Measurements from ENCODE around the gene INO80D. TPM values are rescaled to one million over a fixed set of nuclear protein-coding genes. Genes with fewer than 3 reads are reported as not detected.

Gene INO80D
- total and polyA plus RNA-seq, 2 of the 8 experiments (the other 6 are each of a cell fraction or from before 2014, with no cell fraction given) = 6.2 to 37.4 TPM

DNA sequence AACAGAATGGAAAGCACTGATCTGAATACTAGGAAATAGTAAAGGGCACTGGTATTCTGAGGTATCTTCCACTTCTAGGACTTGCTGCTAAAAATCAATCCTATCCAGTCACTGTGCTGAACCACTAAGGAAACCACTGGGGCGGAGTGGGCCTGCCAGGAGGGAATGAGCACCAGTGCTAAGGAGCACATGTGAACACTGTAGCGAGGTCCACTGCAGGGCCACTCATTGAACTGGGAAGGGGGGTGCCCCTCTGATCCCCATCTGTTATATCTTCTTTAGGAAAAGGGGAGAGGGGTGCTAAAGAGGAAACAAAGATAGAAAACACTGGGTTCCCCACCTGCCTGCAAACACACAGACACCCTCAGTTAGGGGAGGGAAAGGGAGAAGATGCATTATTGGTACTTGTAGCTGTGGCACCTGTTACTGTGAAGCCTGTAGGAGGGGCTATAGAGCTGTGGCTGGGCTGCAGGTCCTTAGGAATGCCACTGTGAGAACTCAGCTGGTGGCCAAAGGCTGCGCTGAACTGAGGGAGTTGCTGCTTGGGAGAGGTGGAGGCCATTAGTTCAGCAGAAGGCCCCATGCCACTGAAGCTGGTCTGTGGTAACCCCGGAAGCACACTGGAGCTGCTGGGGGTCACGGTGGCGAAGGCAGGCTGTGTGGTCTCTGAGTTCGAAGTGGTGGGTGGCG lies 81.8 kb downstream of the INO80D start:
- no peaks in the 10 kb centered on the region for H3K9me3 ChIP-seq (ENCODE audit: insufficient read depth in 2 of 2, low read depth in 1 of 2, low read length in 1 of 2)
- no peak overlapping the region for H2BK120ac ChIP-seq (replicated peaks; ENCODE audit: low read depth, low read length)
- ChIA-PET CTCF (ENCODE audit: partially characterized antibody) (interaction anchor here (0.5 to 2.4 kb wide), 24 partner anchors 9 to 1380 kb away, joined by 3 to 11 read pairs (median 4); partner anchors contain the start of gene INO80D), POLR2A (ENCODE audit: partially characterized antibody) (interaction anchor here (0.9 to 1.2 kb wide), 2 partner anchors 12 to 19 kb away, joined by 3 to 4 read pairs; no protein-coding TSS in a partner anchor)
- no peak overlapping the region for H3K4ac ChIP-seq (replicated peaks; ENCODE audit: insufficient read length, low read depth, low read length)
- 0 out of 4 replicates have a peak, but pooled peaks cover 0 to 2% of the 10 kb centered on the region in 2 experiments for H3K79me2 ChIP-seq (ENCODE audit: control insufficient read depth in 1 of 2, insufficient read depth in 2 of 2, low read length in 2 of 2)
- H4K20me1 ChIP-seq (replicated peaks in 1 of 2; ENCODE audit: control insufficient read depth in 1 of 2, insufficient read depth in 2 of 2, low read length in 2 of 2) = peaks cover 1 to 5% of the 10 kb centered on the region in 2 experiments
- no peak overlapping the region for H2BK12ac ChIP-seq (ENCODE audit: low read depth, low read length)
- no peak overlapping the region for H2AK5ac ChIP-seq (ENCODE audit: low read depth, low read length)
- H4K8ac ChIP-seq (ENCODE audit: extremely low read depth, insufficient read depth, low read length) = no peak overlapping the region; the same call in 1 of the 2 replicates
- no peak overlapping the region for H3K56ac ChIP-seq (replicated peaks; ENCODE audit: insufficient read length, low read depth, low read length)
- H3K23me2 ChIP-seq (ENCODE audit: low read depth, low read length) = no peaks in the 10 kb centered on the region
- peak overlapping the region; percentile 50; the same call in 1 of the 2 replicates for H2BK5ac ChIP-seq (ENCODE audit: low read depth, low read length)
- no peak overlapping the region for H3K23ac ChIP-seq (ENCODE audit: insufficient read length)
- H3K14ac ChIP-seq (ENCODE audit: insufficient read length) = no peak overlapping the region
- H2BK15ac ChIP-seq (ENCODE audit: low read length) = no peak overlapping the region
- H3K9ac ChIP-seq (replicated peaks in 1 of 4; ENCODE audit: extremely low read depth in 1 of 4, low read depth in 3 of 4, low read length in 3 of 4) = no peak overlapping the region
- H3K18ac ChIP-seq (ENCODE audit: extremely low read depth, low read length) = no peak overlapping the region
- FAIRE-seq (peak; percentile 69), DNase-seq (ENCODE audit: low read depth in 1 of 2, low spot score in 2 of 2) (peak; percentile 39 to 69)
- H4K91ac ChIP-seq (replicated peaks; ENCODE audit: insufficient read length, low read length) = no peak overlapping the region
- no peaks in the 10 kb centered on the region for H3K79me1 ChIP-seq (ENCODE audit: low read depth, low read length)
- H3K4me3 ChIP-seq (ENCODE audit: extremely low read depth in 1 of 4, insufficient read depth in 2 of 4, low read depth in 3 of 4, low read length in 4 of 4) = no peak overlapping the region
- no peaks in the 10 kb centered on the region for H3K27me3 ChIP-seq (replicated peaks in 1 of 4; ENCODE audit: control insufficient read depth in 3 of 4, extremely low read depth in 1 of 4, insufficient read depth in 3 of 4, low read length in 3 of 4)
- 96% methylated on average over 8 of the region's 8 CpGs; no CpG with 5 or more reads in 1 of the 2 experiments for WGBS, 2 experiments (ENCODE audit: extremely low coverage in 1 of 2, insufficient coverage in 1 of 2, insufficient read length in 1 of 2, insufficient replicate concordance in 2 of 2, low coverage in 1 of 2, low lambda C conversion rate in 2 of 2, missing lambda C conversion rate in 1 of 2)
- no peaks in the 10 kb centered on the region for H3K4me1 ChIP-seq (replicated peaks in 1 of 4; ENCODE audit: control insufficient read depth in 3 of 4, insufficient read depth in 4 of 4, low read length in 3 of 4)
- H3K4me2 ChIP-seq (ENCODE audit: insufficient read depth in 1 of 2, low read depth in 2 of 2, low read length in 2 of 2) = no peak overlapping the region
- H4K5ac ChIP-seq (ENCODE audit: insufficient read length, low read depth, low read length) = no peak overlapping the region
- H2AFZ ChIP-seq (ENCODE audit: low read length) = no peak overlapping the region
- H2BK20ac ChIP-seq (ENCODE audit: low read length) = no peak overlapping the region
- no peak overlapping the region for H3K27ac ChIP-seq (ENCODE audit: low read depth, low read length)
- peaks cover 12 to 48% (median 29%) of the 10 kb centered on the region in 4 experiments for H3K36me3 ChIP-seq (ENCODE audit: control insufficient read depth in 2 of 4, insufficient read depth in 4 of 4, low read length in 3 of 4)
- TF ChIP-seq, protein P1, sequence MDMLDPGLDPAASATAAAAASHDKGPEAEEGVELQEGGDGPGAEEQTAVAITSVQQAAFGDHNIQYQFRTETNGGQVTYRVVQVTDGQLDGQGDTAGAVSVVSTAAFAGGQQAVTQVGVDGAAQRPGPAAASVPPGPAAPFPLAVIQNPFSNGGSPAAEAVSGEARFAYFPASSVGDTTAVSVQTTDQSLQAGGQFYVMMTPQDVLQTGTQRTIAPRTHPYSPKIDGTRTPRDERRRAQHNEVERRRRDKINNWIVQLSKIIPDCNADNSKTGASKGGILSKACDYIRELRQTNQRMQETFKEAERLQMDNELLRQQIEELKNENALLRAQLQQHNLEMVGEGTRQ (IDR thresholded peaks at IDR 0.05; ENCODE audit: low read length) = no peak

Data from H1 (cell line).